H1 (cell line): ENCODE data around the gene ENOX2. TPM values are rescaled to one million over a fixed set of nuclear protein-coding genes. Genes with fewer than 3 reads are reported as not detected.

Experiments used
- CTCF ChIA-PET: fragments of 300-600 bp; sonication (Branson Sonifier 250); formaldehyde crosslinking; loops from one replicate; lab custom pipeline; 2021; ENCODE audit not compliant: partially characterized antibody; lab: Charles Lee
- POLR2A ChIA-PET: fragments of 300-600 bp; sonication (Branson Sonifier 250); formaldehyde crosslinking; loops from one replicate; lab custom pipeline; 2021; ENCODE audit warnings: inconsistent platforms; ENCODE audit not compliant: partially characterized antibody; lab: Charles Lee
- DNase-seq, 2 experiments: peaks; one replicate each; pipeline versions ENCODE4 v3.0.0 to v3.0.0-alpha.2; 2010 to 2022; ENCODE audit warnings: low spot score in 2 of 2, low read depth in 1 of 2, mixed read lengths in 1 of 2
- FAIRE-seq: peaks from 2 replicates; lab custom pipeline; 2011; peaks lifted over from hg19 to GRCh38; lab: Jason Lieb, UNC
- H2AFZ ChIP-seq: 2 replicates; pipeline ENCODE4 v1.8.1; 2012; ENCODE audit warnings: low read length, inconsistent platforms
- H2AK5ac ChIP-seq: 2 replicates; pipeline ENCODE4 v1.6.1; 2013; ENCODE audit warnings: low read depth, low read length
- H2BK120ac ChIP-seq: replicated peaks from 2 replicates; pipeline ENCODE3; 2013; ENCODE audit warnings: low read depth, low read length, inconsistent platforms
- H2BK12ac ChIP-seq: 2 replicates; pipeline ENCODE4 v1.6.1; 2013; ENCODE audit warnings: low read depth, low read length
- H2BK15ac ChIP-seq: 2 replicates; pipeline ENCODE4 v1.6.1; 2013; ENCODE audit warnings: low read length
- H2BK20ac ChIP-seq: 2 replicates; pipeline ENCODE4 v1.6.1; 2013; ENCODE audit warnings: low read length
- H2BK5ac ChIP-seq: 2 replicates; pipeline ENCODE4 v1.6.1; 2013; ENCODE audit warnings: low read depth, low read length
- H3K14ac ChIP-seq: 2 replicates; pipeline ENCODE4 v1.6.1; 2013; ENCODE audit warnings: inconsistent platforms; ENCODE audit not compliant: insufficient read length
- H3K18ac ChIP-seq: 2 replicates; pipeline ENCODE4 v1.6.1; 2013; ENCODE audit warnings: low read length; ENCODE audit errors: extremely low read depth
- H3K23ac ChIP-seq: 2 replicates; pipeline ENCODE4 v1.6.1; 2013; ENCODE audit warnings: inconsistent platforms; ENCODE audit not compliant: insufficient read length
- H3K23me2 ChIP-seq: 2 replicates; pipeline ENCODE4 v1.6.1; 2013; ENCODE audit warnings: low read depth, low read length
- H3K27ac ChIP-seq: 2 replicates; pipeline ENCODE4 v1.6.1; 2011; ENCODE audit warnings: low read depth, low read length, inconsistent platforms
- H3K27me3 ChIP-seq, 4 experiments: replicated peaks in 1 of 4; 1 replicate in 1 of 4; 2 replicates in 3 of 4; pipeline versions ENCODE4 v1.6.1 to v1.8.1; 2011 to 2013; ENCODE audit warnings: low read length in 3 of 4, mild to moderate bottlenecking in 3 of 4, inconsistent platforms in 2 of 4, mixed read lengths in 2 of 4, moderate library complexity in 1 of 4; ENCODE audit not compliant: control insufficient read depth in 3 of 4, insufficient read depth in 3 of 4; ENCODE audit errors: extremely low read depth in 1 of 4
- H3K36me3 ChIP-seq, 4 experiments: 2 replicates each; pipeline versions ENCODE4 v1.6.1 to v1.8.1; 2011 to 2013; ENCODE audit warnings: mild to moderate bottlenecking in 4 of 4, low read length in 3 of 4, moderate library complexity in 2 of 4, control low read depth in 1 of 4, inconsistent platforms in 1 of 4; ENCODE audit not compliant: insufficient read depth in 4 of 4, control insufficient read depth in 2 of 4
- H3K4ac ChIP-seq: replicated peaks from 2 replicates; pipeline ENCODE3; 2013; ENCODE audit warnings: low read length, low read depth, mixed read lengths, inconsistent platforms; ENCODE audit not compliant: insufficient read length
- H3K4me1 ChIP-seq, 4 experiments: replicated peaks in 1 of 4; 1 replicate in 1 of 4; 2 replicates in 3 of 4; pipeline versions ENCODE4 v1.6.1 to v1.8.1; 2011 to 2013; ENCODE audit warnings: low read length in 3 of 4, inconsistent platforms in 2 of 4, mixed read lengths in 1 of 4; ENCODE audit not compliant: insufficient read depth in 4 of 4, control insufficient read depth in 3 of 4
- H3K4me2 ChIP-seq, 2 experiments: 2 replicates each; pipeline versions ENCODE4 v1.6.1 to v1.8.1; 2011 to 2013; ENCODE audit warnings: low read depth in 2 of 2, low read length in 2 of 2, control low read depth in 1 of 2, inconsistent platforms in 1 of 2, mild to moderate bottlenecking in 1 of 2; ENCODE audit not compliant: insufficient read depth in 1 of 2
- H3K4me3 ChIP-seq, 4 experiments: fragments of 200-600, 300-600 bp in 1 of 4; sonication (generic), shearing (Covaris generic), sonication (Bioruptor Twin) in 1 of 4; 2 replicates each; pipeline versions ENCODE4 v1.5.1 to v1.8.1; 2011 to 2016; ENCODE audit warnings: low read length in 4 of 4, low read depth in 3 of 4, control low read depth in 2 of 4, inconsistent platforms in 2 of 4, mild to moderate bottlenecking in 2 of 4, mixed read lengths in 1 of 4, moderate library complexity in 1 of 4; ENCODE audit not compliant: insufficient read depth in 2 of 4; ENCODE audit errors: extremely low read depth in 1 of 4
- H3K56ac ChIP-seq: replicated peaks from 2 replicates; pipeline ENCODE3; 2013; ENCODE audit warnings: low read depth, mild to moderate bottlenecking, mixed read lengths, low read length, inconsistent platforms; ENCODE audit not compliant: insufficient read length
- H3K79me1 ChIP-seq: 2 replicates; pipeline ENCODE4 v1.6.1; 2013; ENCODE audit warnings: low read depth, low read length, control low read depth
- H3K79me2 ChIP-seq, 2 experiments: 2 replicates each; pipeline versions ENCODE4 v1.6.1 to v1.8.1; 2012 to 2013; ENCODE audit warnings: low read length in 2 of 2, mild to moderate bottlenecking in 2 of 2, inconsistent platforms in 1 of 2; ENCODE audit not compliant: insufficient read depth in 2 of 2, control insufficient read depth in 1 of 2
- H3K9ac ChIP-seq, 4 experiments: replicated peaks in 1 of 4; 1 replicate in 1 of 4; 2 replicates in 3 of 4; pipeline versions ENCODE4 v1.6.1 to v1.8.1; 2011 to 2013; ENCODE audit warnings: low read depth in 3 of 4, low read length in 3 of 4, control low read depth in 2 of 4, mild to moderate bottlenecking in 2 of 4, moderate library complexity in 2 of 4, inconsistent platforms in 1 of 4; ENCODE audit errors: extremely low read depth in 1 of 4
- H3K9me3 ChIP-seq, 2 experiments: 2 replicates each; pipeline versions ENCODE4 v1.6.1 to v1.8.1; 2012 to 2013; ENCODE audit warnings: mild to moderate bottlenecking in 2 of 2, moderate library complexity in 2 of 2, control low read depth in 1 of 2, inconsistent platforms in 1 of 2, low read depth in 1 of 2, low read length in 1 of 2, mixed read lengths in 1 of 2; ENCODE audit not compliant: insufficient read depth in 2 of 2
- H4K20me1 ChIP-seq, 2 experiments: replicated peaks in 1 of 2; 2 replicates each; pipeline versions ENCODE3 to v1.8.1; 2011 to 2013; ENCODE audit warnings: inconsistent platforms in 2 of 2, low read length in 2 of 2, mild to moderate bottlenecking in 1 of 2; ENCODE audit not compliant: insufficient read depth in 2 of 2, control insufficient read depth in 1 of 2
- H4K5ac ChIP-seq: 2 replicates; pipeline ENCODE4 v1.6.1; 2013; ENCODE audit warnings: low read length, low read depth, mixed read lengths, inconsistent platforms; ENCODE audit not compliant: insufficient read length
- H4K8ac ChIP-seq: 2 replicates; pipeline ENCODE4 v1.8.0; 2013; ENCODE audit warnings: mild to moderate bottlenecking, moderate library complexity, low read length, inconsistent platforms; ENCODE audit not compliant: insufficient read depth; ENCODE audit errors: extremely low read depth
- H4K91ac ChIP-seq: replicated peaks from 2 replicates; pipeline ENCODE3; 2013; ENCODE audit warnings: low read length, mixed read lengths, inconsistent platforms; ENCODE audit not compliant: insufficient read length
- MAFK ChIP-seq: IDR thresholded peaks from 2 replicates; pipeline ENCODE4 v1.6.1; 2012; ENCODE audit warnings: low read depth, mild to moderate bottlenecking, improper control_type of control experiment, low read length
- WGBS, 2 experiments: shearing (Covaris generic) in 1 of 2; methylation state at CpG; one replicate each; pipeline versions ENCODE4 v1.1.6 to v1.1.7; 2013 to 2015; ENCODE audit warnings: low lambda C conversion rate in 2 of 2, mixed read lengths in 2 of 2, inconsistent platforms in 1 of 2, low coverage in 1 of 2, missing lambda C conversion rate in 1 of 2; ENCODE audit not compliant: insufficient replicate concordance in 2 of 2, insufficient coverage in 1 of 2, insufficient read length in 1 of 2; ENCODE audit errors: extremely low coverage in 1 of 2, missing lambda C conversion rate in 1 of 2; 5-methylcytosine and 5-hydroxymethylcytosine counted together
- polyA plus RNA-seq, 7 experiments: library from polyadenylated mRNA; depleted of rRNA in 3 of 7; stranded (reverse) in 5 of 7; unstranded in 2 of 7; fragments of >200 nt in 5 of 7; fragments of 200-250 nt in 2 of 7; gene quantifications; 1 replicate in 5 of 7; 2 replicates in 1 of 7; 4 replicates in 1 of 7; pipeline versions ENCODE4 v1.2.1 to v1.2.3, GENCODE V29; 2011 to 2013; ENCODE audit warnings: missing spikeins in 2 of 7, mixed read lengths in 2 of 7
- total RNA-seq: library from RNA; stranded (reverse); fragmentation: NEBNext Ultra II Directional; extraction: Animal tissue kit (Norgen Biotek cat#: 25700); gene quantifications from 2 replicates; pipeline ENCODE4 v1.2.1, GENCODE V29; 2021

The ENOX2 gene
- total and polyA plus RNA-seq, 2 of the 8 experiments (the other 6 are each of a cell fraction or from before 2014, with no cell fraction given), result 4.5 to 12.3 TPM

DNA sequence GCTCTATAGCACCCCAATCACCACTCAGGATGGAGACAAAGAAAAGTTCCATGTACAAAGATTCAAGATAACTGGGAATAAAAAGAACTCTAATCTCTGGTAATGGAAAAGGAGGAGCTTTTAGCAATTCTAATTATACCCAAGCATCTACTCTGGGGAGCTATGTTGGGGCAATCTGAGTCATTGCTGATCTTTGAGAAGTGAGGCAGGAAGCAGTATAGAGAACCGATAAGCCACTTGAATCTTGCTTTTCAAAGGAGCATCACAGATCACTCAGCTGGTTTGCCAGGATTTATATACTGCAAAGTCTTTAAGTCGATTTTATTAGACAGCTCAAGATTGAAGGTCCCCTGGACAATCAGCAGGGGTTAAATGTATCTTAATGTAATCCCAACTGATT lies 220.0 kb downstream of the ENOX2 start:
- no peaks in the 10 kb centered on the region for H3K79me1 ChIP-seq
- no peak overlapping the region for H3K56ac ChIP-seq
- H2AFZ ChIP-seq, result no peak overlapping the region
- FAIRE-seq (no peak), DNase-seq (no peak)
- no peak overlapping the region for H3K9ac ChIP-seq
- no peaks in the 10 kb centered on the region for H3K4me1 ChIP-seq
- no peak overlapping the region for H3K23ac ChIP-seq
- no peak overlapping the region for H2BK120ac ChIP-seq
- no peaks in the 10 kb centered on the region for H3K27me3 ChIP-seq
- H2BK15ac ChIP-seq, result no peak overlapping the region
- no peak overlapping the region for H4K8ac ChIP-seq
- no peaks in the 10 kb centered on the region for H3K23me2 ChIP-seq
- no peak overlapping the region for H3K14ac ChIP-seq
- POLR2A ChIA-PET, result no interaction called here
- 79% methylated on average over 2 of the region's 2 CpGs; no CpG with 5 or more reads in 1 of the 2 experiments for WGBS, 2 experiments
- H3K79me2 ChIP-seq, result no peaks in the 10 kb centered on the region
- no peaks in the 10 kb centered on the region for H3K36me3 ChIP-seq
- no peak for TF ChIP-seq MAFK
- no peak overlapping the region for H3K27ac ChIP-seq
- H2BK20ac ChIP-seq, result no peak overlapping the region
- no peak overlapping the region for H3K18ac ChIP-seq
- no peak overlapping the region for H2BK5ac ChIP-seq
- no peak overlapping the region for H2BK12ac ChIP-seq
- H2AK5ac ChIP-seq, result no peak overlapping the region
- CTCF ChIA-PET, result interaction anchor here (0.9 to 1.3 kb wide), 2 partner anchors 107 to 130 kb away, joined by 3 read pairs; no protein-coding TSS in a partner anchor
- no peak overlapping the region for H4K5ac ChIP-seq
- no peak overlapping the region for H3K4me2 ChIP-seq
- no peak overlapping the region for H3K4me3 ChIP-seq
- H4K91ac ChIP-seq, result no peak overlapping the region
- H3K4ac ChIP-seq, result no peak overlapping the region
- H3K9me3 ChIP-seq, result no peaks in the 10 kb centered on the region
- H4K20me1 ChIP-seq, result no peaks in the 10 kb centered on the region
